Stimulated activated CD8-positive, alpha-beta memory T cell treated with anti-CD3 and anti-CD28 coated beads, Interleukin-7, amount 100 ng/mL, for 24 hours (primary cell): Measurements from ENCODE around the gene EMX1.

ENCODE experiments used
- DNase-seq: peaks from one replicate; pipeline ENCODE4 v3.0.0-alpha.2; 2020; ENCODE audit warnings: low read depth

Gene EMX1

GRCh38 chr2:72980535-72981217 is 63.4 kb downstream of the EMX1 start:
- no peak for DNase-seq

GRCh38 chr2:72981536-72981935 is 64.2 kb downstream of the EMX1 start:
- DNase-seq = no peak

- DNase-seq = no peak
These were observed 64.9 kb downstream of the EMX1 start for GRCh38 chr2:72982219-72982618.

- no peak for DNase-seq
These were observed 65.6 kb downstream of the EMX1 start for GRCh38 chr2:72982781-72983499.

GRCh38 chr2:72983500-72984161 is 66.3 kb downstream of the EMX1 start:
- DNase-seq = no peak

GRCh38 chr2:72984172-72984671 is 66.9 kb downstream of the EMX1 start:
- DNase-seq = no peak
